Measurements from ENCODE around the gene PTPN13. TPM values are rescaled to one million over a fixed set of nuclear protein-coding genes. Genes with fewer than 3 reads are reported as not detected.

PTPN13 gene
- total RNA-seq, 2 donors from 2014 or later: 130 to 238 TPM

DNA sequence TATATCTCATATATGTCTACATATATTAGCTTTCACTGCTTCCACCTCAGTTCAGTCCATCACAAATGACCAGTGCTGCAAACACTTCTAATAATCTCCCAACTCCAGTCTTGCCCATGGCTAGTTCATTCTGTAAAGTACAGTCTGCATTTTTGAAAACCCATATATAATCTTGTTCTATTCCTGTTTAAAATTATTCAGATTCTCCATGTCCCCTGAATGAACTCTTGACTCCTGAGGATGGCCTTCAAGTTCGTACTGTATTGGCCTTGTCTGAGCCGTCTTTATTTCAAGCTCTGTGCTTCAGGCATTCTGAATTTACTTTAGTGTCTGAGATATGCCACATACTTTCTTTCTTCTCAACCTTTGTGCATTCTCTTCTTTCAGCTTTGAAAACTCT, 84.7 kb downstream of the PTPN13 start:
- no peak for DNase-seq
- Mint-ChIP-seq H3K36me3 (ENCODE audit: low read depth) (peaks cover 26% of the 10 kb centered on the region), H3K9me3 (no peaks in the 10 kb centered on the region), H3K27me3 (ENCODE audit: insufficient read depth) (no peaks in the 10 kb centered on the region), H3K4me1 (peaks cover 13% of the 10 kb centered on the region), H3K27ac (no peak overlapping the region), H3K4me3 (no peak overlapping the region)
- Histone ChIP-seq H3K9me3 (ENCODE audit: control insufficient read depth, low read length) (no peaks in the 10 kb centered on the region), H3K4me3 (ENCODE audit: low read length) (no peak overlapping the region), H3K9ac (ENCODE audit: extremely low read depth, low read length, poor library complexity, severe bottlenecking) (no peak overlapping the region), H3K4me1 (ENCODE audit: control insufficient read depth, insufficient read depth, low read length) (peaks cover 3% of the 10 kb centered on the region), H3K27me3 (ENCODE audit: control insufficient read depth, insufficient read depth, low read length, poor library complexity, severe bottlenecking) (no peaks in the 10 kb centered on the region), H3K27ac (ENCODE audit: low read depth, low read length) (no peak overlapping the region), H3K36me3 (ENCODE audit: control insufficient read depth, insufficient read depth, low read length) (peaks cover 48% of the 10 kb centered on the region)
- WGBS, 2 experiments (ENCODE audit: insufficient coverage in 1 of 2, insufficient read length in 1 of 2): 91 to 100% methylated on average over 2 of the region's 2 CpGs
- TF ChIP-seq, protein P1, sequence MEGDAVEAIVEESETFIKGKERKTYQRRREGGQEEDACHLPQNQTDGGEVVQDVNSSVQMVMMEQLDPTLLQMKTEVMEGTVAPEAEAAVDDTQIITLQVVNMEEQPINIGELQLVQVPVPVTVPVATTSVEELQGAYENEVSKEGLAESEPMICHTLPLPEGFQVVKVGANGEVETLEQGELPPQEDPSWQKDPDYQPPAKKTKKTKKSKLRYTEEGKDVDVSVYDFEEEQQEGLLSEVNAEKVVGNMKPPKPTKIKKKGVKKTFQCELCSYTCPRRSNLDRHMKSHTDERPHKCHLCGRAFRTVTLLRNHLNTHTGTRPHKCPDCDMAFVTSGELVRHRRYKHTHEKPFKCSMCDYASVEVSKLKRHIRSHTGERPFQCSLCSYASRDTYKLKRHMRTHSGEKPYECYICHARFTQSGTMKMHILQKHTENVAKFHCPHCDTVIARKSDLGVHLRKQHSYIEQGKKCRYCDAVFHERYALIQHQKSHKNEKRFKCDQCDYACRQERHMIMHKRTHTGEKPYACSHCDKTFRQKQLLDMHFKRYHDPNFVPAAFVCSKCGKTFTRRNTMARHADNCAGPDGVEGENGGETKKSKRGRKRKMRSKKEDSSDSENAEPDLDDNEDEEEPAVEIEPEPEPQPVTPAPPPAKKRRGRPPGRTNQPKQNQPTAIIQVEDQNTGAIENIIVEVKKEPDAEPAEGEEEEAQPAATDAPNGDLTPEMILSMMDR (conservative IDR thresholded peaks at IDR 0.05): no peak

DNA sequence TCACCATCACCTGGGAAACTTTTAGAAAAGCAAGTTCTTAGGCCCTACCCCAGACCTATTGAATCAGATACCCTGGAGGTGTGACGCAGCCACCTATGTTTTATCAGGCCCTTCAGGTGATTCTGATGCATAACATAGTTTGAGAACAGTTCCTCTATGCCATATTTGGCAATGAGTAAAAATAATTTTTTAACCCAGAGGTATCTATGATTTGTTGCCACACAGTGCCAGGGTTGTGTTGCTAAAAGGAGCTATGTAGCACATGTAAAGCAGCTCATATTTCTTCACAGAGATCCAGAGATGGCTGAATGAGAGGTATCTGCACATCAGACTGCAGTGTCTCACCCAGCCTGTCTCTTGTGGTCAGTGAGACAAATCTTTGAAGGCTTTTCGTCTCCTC, 85.3 kb downstream of the PTPN13 start:
- Histone ChIP-seq H3K27me3 (ENCODE audit: control insufficient read depth, insufficient read depth, low read length, poor library complexity, severe bottlenecking) (no peaks in the 10 kb centered on the region), H3K9me3 (ENCODE audit: control insufficient read depth, low read length) (no peaks in the 10 kb centered on the region), H3K27ac (ENCODE audit: low read depth, low read length) (no peak overlapping the region), H3K36me3 (ENCODE audit: control insufficient read depth, insufficient read depth, low read length) (peaks cover 47% of the 10 kb centered on the region), H3K4me1 (ENCODE audit: control insufficient read depth, insufficient read depth, low read length) (peaks cover 3% of the 10 kb centered on the region), H3K9ac (ENCODE audit: extremely low read depth, low read length, poor library complexity, severe bottlenecking) (no peak overlapping the region), H3K4me3 (ENCODE audit: low read length) (no peak overlapping the region)
- H3K27ac Mint-ChIP-seq: no peak overlapping the region
- TF ChIP-seq, protein P1 (conservative IDR thresholded peaks at IDR 0.05): no peak
- peaks cover 20% of the 10 kb centered on the region for H3K36me3 Mint-ChIP-seq (ENCODE audit: low read depth)
- no peak overlapping the region for H3K4me3 Mint-ChIP-seq
- H3K27me3 Mint-ChIP-seq (ENCODE audit: insufficient read depth): no peaks in the 10 kb centered on the region
- H3K9me3 Mint-ChIP-seq: no peaks in the 10 kb centered on the region
- DNase-seq: no peak
- 92% methylated on average over 2 of the region's 2 CpGs; no CpG with 5 or more reads in 1 of the 2 experiments for WGBS, 2 experiments (ENCODE audit: insufficient coverage in 1 of 2, insufficient read length in 1 of 2)
- H3K4me1 Mint-ChIP-seq: peaks cover 13% of the 10 kb centered on the region

DNA sequence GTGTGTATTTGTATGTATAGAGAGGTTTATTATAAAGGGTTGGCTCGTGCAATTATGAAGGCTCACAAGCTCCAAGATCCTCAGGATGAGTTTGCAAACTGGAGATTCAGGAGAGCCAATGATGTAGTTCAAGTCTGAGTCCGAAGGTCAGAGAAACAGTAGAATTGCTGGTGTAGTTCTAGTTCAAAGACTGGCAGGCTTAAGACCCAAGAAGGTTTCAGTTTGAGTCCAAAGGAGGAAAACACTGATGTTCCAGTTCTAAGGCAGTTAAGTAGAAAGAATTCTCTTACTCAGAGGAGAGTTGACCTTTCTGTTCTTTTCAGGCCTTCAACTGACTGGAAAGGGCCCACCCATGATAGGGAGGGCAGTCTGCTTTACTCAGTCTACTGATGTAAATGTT, 89.1 kb downstream of the PTPN13 start:
- peaks cover 11% of the 10 kb centered on the region for H3K4me1 Mint-ChIP-seq
- TF ChIP-seq, protein P1 (conservative IDR thresholded peaks at IDR 0.05): no peak
- Histone ChIP-seq H3K36me3 (ENCODE audit: control insufficient read depth, insufficient read depth, low read length) (peaks cover 45% of the 10 kb centered on the region), H3K27me3 (ENCODE audit: control insufficient read depth, insufficient read depth, low read length, poor library complexity, severe bottlenecking) (no peaks in the 10 kb centered on the region), H3K9me3 (ENCODE audit: control insufficient read depth, low read length) (no peaks in the 10 kb centered on the region), H3K4me1 (ENCODE audit: control insufficient read depth, insufficient read depth, low read length) (peaks cover 3% of the 10 kb centered on the region), H3K9ac (ENCODE audit: extremely low read depth, low read length, poor library complexity, severe bottlenecking) (no peak overlapping the region), H3K27ac (ENCODE audit: low read depth, low read length) (no peak overlapping the region), H3K4me3 (ENCODE audit: low read length) (no peak overlapping the region)
- H3K9me3 Mint-ChIP-seq: no peaks in the 10 kb centered on the region
- H3K27ac Mint-ChIP-seq: no peak overlapping the region
- H3K36me3 Mint-ChIP-seq (ENCODE audit: low read depth): peaks cover 20% of the 10 kb centered on the region
- 91 to 95% methylated on average over 2 of the region's 2 CpGs for WGBS, 2 experiments (ENCODE audit: insufficient coverage in 1 of 2, insufficient read length in 1 of 2)
- H3K27me3 Mint-ChIP-seq (ENCODE audit: insufficient read depth): no peaks in the 10 kb centered on the region
- DNase-seq: no peak
- no peak overlapping the region for H3K4me3 Mint-ChIP-seq
